GM18858 (cell line): ENCODE data around the gene CDH3.
"Not testable (repeated sequence)": the region's sequence is repeated elsewhere in the genome, so short reads cannot be mapped to it uniquely, and the experiment has no call there.

ENCODE experiments used
- ATAC-seq: cut with Tn5 transposase; IDR thresholded peaks from one replicate; pipeline ENCODE4 v1.9.1; 2021; ENCODE audit not compliant: unreplicated experiment

CDH3 gene

DNA sequence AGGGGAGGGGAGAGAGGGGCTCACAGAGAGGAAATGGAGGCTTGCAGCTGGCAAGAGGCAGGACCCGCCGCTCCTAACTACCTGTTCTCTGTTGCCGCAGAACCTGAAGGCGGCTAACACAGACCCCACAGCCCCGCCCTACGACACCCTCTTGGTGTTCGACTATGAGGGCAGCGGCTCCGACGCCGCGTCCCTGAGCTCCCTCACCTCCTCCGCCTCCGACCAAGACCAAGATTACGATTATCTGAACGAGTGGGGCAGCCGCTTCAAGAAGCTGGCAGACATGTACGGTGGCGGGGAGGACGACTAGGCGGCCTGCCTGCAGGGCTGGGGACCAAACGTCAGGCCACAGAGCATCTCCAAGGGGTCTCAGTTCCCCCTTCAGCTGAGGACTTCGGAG, 53.0 kb downstream of the CDH3 start:
- no peak for ATAC-seq

DNA sequence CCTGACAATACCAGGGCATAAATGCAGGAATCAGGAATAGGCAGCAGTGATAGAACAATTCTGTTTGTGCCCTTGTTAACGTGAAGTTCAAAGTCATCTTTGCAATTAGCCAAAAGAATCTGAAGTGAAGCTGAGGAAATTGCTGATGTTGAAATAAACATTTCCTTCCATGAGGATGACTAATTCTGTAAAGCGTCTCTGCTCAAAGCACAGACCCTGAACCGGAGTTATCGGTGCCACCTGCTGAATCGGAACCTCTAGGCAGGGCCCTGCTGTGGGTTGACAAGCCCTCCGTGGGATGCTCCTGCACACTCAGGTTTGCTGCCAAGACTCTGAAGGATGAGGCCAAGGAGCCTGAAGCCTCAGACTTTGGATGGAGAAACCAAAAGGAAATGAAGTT, 55.0 kb downstream of the CDH3 start:
- no peak for ATAC-seq

DNA sequence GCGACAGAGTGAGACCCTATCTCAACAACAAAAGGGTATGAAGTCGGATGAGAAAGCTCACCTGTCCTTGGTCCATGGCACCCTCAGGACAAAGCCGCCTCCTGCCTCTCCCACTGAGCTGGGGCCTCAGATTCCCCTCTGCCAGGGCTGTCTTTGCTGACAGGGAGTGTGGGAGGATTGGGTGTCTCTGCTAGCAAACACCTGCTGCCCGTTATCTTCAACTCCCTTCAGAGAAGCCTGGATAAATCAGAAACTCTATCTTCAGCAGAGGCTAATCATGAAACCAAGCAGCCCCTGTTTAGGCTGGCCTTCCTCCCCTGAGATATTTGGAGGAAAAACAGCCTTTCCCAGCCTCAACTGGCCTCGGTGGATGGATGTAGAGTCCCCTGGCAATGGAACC, 55.7 kb downstream of the CDH3 start:
- no peak for ATAC-seq

DNA sequence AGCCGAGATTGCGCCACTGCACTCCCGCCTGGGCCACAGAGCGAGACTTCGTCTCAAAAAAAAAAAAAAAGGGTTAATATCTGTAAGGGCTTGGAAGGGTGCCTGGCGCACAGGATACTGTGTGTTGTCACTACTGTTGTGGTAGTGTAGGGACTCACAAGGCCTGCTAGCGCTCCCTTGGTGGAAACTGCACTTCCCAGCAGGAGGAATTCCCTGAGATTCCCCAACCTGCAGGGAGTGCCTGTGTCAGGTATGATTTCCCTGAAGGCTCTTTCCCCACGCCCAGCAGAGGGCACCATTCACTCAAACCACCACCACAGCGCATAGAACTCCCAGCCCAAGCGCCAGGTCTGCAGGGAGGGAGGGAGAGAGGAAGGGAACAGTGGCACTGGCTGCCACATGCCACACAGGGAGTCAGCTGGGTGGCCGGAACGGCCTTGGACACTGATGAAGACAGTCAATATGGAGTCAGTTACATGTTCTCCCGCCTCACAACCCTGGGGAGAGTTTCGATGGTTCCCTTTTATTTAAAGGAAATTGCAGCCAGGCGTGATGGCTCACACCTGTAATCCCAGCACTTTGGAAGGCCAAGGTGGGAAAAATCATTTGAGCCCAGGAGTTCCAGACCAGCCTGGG, 59.2 kb downstream of the CDH3 start:
- no peak for ATAC-seq

DNA sequence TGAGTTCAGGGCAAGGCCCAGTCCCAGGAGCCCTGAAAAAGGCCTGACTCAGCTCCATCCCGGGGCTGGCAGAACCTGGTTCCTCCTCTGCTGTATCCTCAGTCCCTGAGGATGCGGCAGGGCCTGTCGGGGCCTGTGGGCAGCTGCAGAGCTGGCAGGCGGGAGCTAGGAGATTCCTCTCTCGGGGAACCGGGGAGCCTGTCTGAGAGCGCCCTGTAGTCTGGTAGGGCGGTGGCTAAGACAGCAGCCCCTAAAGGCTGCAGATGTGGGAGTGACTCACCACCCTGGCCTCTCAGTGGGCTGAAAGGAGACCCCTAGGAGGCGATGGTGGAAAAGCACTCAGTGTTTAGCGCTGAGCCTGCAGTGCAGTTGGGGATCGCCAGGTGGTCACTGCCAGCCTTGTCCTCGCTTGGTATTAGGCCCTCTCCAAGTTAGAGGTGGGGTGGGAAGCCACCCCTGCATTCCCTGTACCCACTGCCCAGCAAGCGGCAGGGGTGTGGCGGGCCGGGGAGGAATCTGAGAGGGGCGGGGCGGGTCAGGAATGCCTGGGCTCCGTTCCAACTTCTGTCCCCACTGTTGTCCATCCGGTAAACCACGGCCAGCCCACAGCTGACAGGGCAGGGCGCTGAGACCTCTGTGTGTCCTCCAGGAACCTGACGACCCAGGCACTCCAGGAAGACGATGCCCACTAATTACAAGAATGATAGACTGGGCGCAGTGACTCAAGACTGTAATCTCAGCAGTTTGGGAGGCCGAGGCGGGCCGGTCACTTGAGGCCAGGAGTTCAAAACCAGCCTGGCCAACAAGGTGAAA, 62.4 kb downstream of the CDH3 start:
- no peak for ATAC-seq

DNA sequence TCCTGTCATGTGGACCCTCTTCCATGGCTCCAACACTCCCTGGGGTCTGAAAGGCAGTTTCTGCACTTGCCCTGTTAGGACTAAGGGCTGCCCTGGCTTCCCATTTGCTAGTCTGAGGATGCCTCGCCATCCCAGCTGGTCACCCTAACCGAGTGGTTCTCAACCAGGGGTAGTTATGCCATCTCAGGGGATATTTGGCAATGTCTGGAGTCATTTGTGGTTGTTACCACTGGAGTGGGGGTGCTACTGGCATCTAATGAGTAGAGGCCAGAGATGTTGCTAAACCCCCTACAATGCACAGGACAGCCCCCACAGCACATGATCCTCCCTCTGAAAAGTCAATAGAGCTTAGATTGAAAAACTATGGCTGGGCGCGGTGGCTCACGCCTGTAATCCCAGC, 65.1 kb downstream of the CDH3 start:
- no peak for ATAC-seq

DNA sequence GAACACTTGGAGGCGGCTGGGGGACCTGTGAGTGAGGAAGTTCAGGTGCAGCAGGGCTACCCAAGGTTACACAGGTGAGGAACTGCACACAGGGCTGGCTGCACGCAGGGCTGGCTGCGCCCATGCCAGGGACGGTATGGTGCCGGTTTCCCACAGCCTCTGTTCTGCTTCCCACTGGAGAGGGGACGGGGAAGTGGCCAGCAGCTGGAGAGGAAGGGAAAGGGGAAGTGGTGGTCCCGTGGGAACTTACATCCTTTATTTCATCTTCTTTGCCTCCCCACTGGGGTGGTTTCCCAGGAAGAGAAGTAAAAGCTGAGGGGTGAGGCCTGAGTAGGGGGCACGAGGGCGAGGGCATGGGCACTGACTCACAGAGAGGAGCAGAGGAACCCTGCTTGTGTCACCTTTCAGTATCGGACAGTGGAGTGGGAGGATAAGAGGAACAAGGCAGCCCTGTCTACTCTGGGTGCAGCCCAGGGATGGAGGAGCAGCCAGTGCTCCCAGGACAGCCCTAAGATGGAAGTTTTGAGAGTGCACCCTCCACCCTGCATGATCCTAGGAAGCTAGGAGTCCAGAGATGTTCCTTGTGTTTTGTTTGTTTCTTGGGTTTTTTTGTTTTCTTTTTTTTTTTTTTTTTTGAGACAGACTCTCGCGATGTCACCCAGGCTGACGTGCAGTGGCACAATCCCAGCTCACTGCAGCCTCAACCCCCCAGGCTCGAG, 66.5 kb downstream of the CDH3 start:
- no peak for ATAC-seq

DNA sequence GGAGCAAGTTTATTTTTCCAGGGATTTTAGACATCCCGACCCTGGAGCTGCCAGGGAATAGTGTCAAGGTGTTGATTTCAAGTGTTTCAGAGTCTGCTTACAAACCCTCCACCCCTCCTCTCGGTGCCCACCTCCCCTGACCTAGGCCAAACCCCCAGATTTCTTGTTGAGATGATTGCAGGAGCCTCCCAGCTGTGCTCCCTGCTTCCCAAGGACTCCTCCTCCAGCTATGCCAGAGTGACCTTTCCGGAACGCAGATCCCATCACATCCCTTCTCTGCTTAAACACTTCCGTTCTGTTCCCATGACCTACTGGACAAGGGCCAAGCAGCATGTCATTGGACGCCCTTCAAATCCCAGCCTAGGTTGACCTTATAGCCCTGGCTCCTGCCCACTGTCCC, 68.3 kb downstream of the CDH3 start:
- no peak for ATAC-seq

DNA sequence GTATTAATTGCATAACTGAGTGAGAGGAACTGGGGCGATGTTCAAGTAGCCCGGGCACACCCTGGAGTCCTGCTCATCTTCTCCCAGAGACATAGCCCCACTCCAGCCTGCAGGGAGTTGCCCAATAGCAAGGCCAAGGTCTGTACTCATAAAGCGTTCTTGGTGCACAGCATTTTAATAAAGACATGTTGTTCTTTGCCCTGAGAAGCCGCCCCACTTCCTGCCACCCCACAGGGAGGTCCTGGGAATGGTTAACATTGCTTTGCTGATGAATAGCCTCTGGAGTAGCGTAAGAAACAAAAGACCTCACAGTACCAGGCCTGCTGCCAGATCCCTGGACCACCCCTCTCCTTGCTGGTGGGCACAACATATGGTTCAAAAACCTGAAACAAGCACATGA, 70.4 kb downstream of the CDH3 start:
- ATAC-seq, result no peak

DNA sequence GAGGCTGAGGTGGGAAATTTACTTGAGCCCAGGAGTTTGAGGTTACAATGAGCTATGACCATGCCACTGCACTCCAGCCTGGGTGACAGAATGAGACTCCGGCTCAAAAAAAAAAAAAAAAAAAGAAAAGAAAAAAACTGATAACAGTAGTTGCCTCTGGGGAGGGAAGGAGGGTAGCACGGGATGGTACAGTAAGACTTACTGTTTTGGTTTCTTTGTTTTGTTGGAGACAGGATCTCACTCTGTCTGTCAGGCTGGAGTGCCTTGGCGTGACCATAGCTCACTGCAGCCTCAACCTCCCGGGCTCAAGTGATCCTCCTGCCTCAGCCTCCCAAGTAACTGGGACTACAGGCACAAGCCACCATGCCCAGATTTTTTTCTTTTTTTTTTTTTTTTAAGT, 71.4 kb downstream of the CDH3 start:
- not testable (repeated sequence) for ATAC-seq

DNA sequence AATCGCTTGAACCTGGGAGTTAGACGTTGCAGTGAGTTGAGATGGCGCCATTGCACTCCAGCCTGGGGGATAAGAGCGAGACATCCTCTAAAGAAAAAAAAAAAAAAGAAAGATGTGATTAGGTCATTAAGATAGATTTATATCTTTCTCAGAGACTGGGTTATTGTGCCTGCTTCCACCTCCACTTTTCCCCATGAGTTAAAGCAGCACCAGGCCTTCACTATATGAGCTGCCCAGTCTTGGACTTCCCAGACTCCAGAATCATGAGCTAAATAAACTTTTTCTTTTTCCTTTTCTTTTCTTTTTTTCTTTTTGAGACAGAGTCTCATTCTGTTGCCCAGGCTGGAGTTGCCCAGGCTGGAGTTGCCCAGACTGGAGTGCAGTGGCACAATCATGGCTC, 72.6 kb downstream of the CDH3 start:
- no peak for ATAC-seq

DNA sequence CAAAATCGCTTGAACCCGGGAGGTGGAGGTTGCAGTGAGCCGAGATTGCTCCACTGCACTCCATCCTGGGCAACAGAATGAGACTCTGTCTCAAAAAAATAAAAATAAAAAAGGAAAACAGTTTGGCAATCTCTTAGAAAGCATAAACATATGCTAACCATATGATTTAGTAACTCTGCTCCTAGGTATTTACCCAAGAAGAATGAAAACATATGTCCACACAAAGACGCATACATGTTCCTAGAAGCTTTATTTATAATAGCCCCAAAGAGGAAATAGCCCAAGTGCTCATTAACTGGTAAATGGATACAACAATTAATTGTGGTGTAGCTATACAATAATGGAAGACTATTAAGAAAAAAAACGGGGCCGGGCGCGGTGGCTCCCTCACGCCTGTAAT, 73.5 kb downstream of the CDH3 start:
- no peak for ATAC-seq

DNA sequence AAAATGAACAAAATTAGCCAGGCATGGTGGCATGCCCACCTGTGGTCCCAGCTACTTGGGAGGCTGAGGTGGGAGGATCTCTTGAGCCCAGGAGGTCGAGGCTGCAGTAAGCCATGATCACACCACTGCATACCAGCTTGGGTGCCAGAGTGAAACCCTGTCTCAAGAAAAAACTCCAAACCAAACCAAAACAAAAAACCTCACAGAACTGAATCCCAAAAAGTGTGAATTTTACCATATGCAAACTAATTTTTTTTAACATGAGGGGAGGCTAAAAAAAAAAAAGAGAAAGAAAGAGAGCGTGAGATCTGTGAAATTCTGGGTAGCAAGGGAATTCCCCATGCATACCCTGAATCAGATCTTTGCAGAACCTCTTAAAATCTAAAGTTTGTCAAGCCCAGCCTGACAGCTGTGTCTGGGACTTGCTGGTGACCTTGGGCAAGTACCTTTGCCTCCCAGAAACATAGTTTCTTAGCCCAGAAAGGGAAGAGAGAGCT, 74.9 kb downstream of the CDH3 start:
- ATAC-seq, result peak; percentile 82

DNA sequence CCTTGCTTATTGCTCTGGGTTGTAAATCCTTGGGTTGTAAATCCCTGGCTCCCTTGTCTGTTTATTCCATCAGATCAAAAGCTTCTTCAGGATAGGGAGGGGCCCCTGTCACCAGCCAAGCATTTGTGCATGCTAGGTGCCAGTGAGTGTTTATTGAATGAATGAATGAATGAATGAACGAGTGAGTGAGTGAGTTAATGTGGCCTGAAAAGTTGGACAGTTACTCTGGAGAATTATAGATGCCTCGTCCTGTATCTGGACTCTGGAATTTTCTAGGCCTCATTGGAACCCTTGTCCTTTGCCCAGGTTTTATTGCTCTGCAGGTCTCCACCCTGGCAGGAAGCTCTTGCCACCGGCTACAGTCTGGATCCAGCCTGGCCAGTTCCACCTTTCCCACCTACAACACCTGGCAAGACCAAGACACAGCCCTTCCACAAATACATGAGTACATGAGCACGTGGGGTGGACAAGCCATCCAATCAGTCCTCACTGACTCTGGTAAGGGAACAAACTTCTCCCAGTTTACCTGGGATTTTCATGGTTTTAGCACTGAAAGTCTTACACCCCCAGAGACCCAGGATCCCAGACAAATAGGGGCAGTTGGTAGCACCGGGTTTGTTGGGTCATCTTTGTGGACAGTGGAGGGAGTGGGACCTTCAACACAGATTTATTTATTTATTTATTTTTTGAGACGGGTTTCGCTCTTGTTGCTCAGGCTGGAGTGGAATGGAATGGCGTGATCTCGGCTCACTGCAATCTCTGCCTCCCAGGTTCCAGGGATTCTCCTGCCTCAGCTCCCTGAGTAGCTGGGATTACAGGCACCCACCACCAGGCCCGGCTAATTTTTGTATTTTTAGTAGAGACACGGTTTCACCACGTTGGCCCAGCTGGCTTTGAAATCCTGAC, 77.3 kb downstream of the CDH3 start:
- no peak for ATAC-seq

DNA sequence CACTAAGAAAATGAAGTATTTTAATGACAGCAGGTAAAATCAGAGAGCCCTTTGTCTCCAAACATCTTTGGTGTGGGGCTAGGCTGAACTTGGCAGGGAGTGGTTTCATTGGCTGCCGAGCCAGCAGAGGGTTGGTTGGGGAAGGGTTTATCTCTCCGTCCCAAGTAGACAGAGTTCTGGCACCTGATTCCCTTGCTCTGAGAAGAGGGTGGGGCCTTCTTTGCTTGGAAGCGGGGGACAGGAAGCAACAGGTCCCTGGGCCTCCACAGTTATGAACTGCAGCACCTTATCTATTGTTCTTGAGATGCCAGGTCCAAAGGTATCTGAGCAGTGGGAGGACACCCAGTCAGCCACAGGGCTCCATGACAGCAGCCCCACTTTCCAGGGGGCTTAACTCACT, 79.7 kb downstream of the CDH3 start:
- no peak for ATAC-seq

DNA sequence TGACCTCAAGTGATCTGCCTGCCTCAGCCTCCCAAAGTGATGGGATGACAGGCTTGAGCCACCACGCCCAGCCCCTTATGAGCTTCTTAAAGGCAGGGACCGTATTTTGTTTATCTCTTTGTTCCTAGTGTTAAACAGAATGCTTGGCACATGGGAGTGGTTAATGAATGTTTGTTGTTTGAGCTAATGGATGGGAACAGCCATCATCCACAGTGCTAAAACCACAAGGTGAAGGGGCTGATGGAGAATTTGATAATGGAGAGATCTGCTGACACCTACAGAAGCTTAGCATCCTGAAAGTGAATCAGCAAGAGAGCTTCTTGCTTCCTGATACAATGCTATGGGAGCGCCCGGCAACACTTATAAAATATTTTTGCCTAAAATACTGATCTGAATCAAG, 83.4 kb downstream of the CDH3 start:
- ATAC-seq, result no peak

DNA sequence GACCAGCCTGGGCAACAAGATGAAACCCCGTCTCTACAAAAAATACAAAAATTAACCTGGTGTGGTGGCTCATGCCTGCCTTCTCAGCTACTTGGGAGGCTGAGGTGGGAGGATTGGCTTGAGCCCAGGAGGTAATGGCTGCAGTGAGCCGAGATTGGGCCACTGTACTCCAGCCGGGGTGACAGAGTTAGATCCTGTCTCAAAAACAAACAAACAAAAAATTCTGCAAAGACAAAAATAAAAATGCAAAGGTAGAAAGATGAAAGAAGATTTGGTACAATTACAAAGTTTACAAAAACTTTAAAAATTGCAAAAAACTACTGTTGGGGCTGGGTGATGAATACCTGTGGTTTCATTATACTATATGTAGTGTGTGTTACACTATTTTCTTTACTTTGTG, 86.5 kb downstream of the CDH3 start:
- no peak for ATAC-seq

DNA sequence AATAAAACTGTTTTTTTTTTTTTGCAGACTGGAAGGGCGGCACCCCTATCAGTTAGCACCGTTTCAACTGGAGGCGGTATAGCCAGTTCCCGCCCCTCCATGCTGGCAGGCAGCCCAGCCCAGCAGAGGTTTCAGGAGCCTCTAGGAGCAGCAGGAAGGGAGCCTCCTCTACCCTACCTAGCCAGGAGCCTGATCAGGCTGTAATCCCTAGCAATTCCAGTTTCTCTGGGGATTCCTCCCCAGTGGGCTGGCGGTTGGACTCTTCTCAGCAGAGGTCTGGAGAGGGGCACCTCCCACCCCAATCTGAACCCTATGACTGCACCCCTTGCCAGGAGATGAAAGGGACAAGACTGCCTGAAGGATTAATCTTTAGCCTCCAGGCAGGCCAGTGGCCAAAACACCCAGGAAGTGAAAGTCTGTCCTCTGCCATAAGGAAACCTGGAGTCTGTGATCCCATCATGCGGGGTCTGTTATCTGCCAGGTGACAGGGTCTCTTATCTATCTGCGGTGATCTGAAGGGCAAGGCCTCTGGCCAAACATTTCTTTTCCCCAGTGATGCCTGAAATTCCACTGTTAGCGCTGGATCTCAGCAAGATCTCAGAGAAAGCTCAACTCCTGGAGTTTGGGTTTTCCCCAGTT, 87.1 kb downstream of the CDH3 start:
- ATAC-seq, result no peak

DNA sequence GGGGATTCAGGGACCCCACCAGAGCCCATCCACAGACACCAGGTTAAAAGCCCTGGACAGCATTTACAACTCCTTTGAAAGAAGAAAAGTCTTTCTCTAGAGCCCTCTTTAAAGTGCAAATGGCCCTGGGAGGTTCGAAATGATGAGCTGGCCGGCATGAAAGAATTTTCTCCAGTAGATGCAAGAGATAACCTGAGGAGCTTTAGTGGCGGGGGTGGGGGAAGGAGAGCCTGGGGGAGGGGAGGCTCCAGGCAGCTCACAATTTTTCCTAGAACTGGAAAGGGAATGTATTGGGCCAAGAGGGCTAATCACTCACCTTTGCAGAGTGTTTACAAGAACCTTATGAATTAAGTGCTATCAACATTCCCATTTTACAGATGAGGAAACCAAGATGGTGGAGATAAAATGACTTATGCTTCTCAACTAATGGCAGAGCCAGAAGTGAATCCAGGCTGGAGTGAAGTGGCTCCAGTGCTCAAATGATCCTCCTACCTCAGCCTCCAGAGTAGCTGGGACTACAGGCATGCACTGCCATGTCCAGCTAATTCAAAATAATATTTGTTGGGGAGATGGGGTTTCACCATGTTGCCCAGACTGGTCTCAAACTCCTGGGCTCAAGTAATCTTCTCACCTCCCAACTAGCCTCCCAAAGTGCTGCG, 87.8 kb downstream of the CDH3 start:
- ATAC-seq, result no peak

DNA sequence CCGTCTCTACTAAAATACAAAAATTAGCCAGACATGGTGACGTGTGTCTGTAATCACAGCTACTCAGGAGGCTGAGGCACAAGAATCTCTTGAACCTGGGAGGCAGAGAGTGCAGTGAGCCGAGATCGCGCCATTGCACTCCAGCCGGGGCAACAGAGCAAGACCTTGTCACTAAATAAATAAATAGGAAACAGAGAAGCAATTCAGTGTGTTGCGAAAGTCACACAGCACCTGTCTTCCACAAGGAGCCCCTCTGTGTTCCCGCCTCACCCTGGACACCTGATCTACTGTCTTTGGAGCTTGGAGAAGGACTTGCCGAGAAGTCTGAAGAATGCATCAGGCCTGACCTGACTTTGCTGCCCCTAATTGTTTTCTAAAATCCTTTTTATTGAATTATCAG, 88.5 kb downstream of the CDH3 start:
- no peak for ATAC-seq
